NCI-H82 (cell line): ENCODE data around the gene IQSEC3.
"Not testable (repeated sequence)": the region's sequence is repeated elsewhere in the genome, so short reads cannot be mapped to it uniquely, and the experiment has no call there.

Experiments
- DNase-seq: peaks from one replicate; lab custom pipeline; 2025; lab: John Stamatoyannopoulos, UW

The IQSEC3 gene

GRCh38 chr12:66428-66781, at the start of gene IQSEC3:
Gene IQSEC3 (plus strand): TSS chr12:66767. CDS start chr12:66883, 116 bp downstream.
- not testable (repeated sequence) for DNase-seq

GRCh38 chr12:17370-18340, 48.9 kb upstream of the IQSEC3 start:
- DNase-seq, result not testable (repeated sequence)

DNA sequence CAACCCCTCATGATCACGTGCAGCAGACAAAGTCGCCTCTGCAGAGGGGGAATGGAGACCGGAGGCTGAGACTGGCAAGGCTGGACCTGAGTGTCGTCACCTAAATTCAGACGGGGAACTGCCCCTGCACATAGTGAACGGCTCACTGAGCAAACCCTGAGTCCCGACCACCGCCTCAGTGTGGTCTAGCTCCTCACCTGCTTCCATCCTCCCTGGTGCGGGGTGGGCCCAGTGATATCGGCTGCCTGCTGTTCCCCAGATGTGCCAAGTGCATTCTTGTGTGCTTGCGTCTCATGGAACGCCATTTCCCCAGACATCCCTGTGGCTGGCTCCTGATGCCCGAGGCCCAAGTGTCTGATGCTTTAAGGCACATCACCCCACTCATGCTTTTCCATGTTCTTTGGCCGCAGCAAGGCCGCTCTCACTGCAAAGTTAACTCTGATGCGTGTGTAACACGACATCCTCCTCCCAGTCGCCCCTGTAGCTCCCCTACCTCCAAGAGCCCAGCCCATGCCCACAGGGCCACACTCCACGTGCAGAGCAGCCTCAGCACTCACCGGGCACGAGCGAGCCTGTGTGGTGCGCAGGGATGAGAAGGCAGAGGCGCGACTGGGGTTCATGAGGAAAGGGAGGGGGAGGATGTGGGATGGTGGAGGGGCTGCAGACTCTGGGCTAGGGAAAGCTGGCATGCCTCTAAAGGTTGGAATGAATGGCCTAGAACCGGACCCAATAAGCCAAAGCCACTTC, 47.6 kb upstream of the IQSEC3 start:
- DNase-seq, result not testable (repeated sequence)

- not testable (repeated sequence) for DNase-seq
Measured at GRCh38 chr12:19906-20305, 46.7 kb upstream of the IQSEC3 start.

DNA sequence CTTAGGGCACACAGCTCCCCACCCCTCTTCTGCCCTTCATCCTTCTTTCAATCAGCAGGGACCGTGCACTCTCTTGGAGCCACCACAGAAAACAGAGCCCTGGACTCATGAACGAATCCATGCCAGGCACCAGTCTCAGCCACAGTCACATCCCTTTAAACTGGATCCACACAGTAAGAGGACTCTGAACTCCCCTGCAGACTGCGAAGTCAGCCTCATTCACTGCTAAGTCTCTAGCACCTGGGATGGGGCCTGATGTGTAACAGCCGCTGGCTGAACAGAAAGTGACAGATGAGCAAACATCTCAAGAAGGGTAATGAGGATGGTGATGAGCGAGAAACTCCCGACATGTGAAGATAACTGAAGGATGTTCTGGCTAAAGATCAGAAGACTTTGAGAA, 45.8 kb upstream of the IQSEC3 start:
- DNase-seq, result no peak

GRCh38 chr12:21301-22189, 45.0 kb upstream of the IQSEC3 start:
- DNase-seq, result no peak

DNA sequence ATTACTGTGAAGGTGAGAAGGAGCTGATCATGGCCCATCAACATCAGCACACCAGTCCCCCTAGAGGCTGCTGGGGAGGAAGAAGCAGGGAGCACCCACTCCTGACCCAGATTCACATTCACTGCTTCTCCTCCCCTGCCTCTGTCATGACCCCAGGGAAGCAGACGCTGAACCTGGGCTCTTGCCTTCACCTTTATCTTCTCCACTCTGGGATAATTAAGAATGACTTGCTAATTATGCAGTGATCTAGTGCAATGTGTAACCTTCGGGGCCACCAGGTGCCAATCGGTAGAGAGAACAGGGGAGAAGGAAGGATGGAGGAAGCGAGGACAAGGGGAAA, 44.4 kb upstream of the IQSEC3 start:
- no peak for DNase-seq

- no peak for DNase-seq
Measured at GRCh38 chr12:22530-23201, 43.9 kb upstream of the IQSEC3 start.

DNA sequence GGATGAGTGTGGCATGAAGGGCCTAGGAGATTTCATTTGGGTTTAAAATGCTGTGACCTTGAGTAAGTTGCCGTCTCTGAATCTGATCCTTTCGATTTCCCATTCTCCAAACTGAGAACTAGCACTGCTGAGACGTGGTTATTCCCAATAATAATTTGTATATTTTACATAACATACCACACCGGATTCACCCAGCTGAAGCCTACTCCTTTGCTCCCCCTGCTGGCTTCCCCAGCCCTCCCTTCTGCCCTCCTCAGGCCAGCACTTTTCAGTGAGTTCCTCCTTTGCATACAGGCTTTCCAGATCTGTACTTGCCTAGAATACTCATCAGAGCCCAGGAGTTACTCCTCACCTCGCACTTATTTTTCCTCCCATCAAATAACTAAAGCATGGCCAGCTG, 38.7 kb upstream of the IQSEC3 start:
- DNase-seq, result not testable (repeated sequence)

DNA sequence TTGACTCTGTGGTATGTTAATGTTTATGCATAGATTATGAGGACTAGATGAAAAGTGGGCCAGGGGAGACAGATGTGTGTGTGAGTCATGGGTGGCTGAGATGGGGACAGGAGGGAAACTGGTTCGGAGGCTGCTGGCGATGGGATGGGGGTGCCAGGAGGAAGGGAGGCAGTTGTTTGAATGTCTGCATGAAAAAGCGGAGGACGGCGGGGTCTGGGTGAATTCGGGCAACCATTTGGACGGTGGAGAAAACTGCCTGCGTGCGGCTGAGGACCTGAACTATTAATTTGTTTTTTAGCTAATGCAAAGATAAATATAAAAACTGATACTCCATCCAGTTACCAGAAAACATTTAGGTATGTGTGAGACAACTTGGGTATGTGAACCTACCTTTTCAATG, 27.8 kb upstream of the IQSEC3 start:
- not testable (repeated sequence) for DNase-seq

- DNase-seq, result not testable (repeated sequence)
Measured at GRCh38 chr12:39555-40265, 26.9 kb upstream of the IQSEC3 start.

GRCh38 chr12:44352-44751, 22.2 kb upstream of the IQSEC3 start:
- not testable (repeated sequence) for DNase-seq

DNA sequence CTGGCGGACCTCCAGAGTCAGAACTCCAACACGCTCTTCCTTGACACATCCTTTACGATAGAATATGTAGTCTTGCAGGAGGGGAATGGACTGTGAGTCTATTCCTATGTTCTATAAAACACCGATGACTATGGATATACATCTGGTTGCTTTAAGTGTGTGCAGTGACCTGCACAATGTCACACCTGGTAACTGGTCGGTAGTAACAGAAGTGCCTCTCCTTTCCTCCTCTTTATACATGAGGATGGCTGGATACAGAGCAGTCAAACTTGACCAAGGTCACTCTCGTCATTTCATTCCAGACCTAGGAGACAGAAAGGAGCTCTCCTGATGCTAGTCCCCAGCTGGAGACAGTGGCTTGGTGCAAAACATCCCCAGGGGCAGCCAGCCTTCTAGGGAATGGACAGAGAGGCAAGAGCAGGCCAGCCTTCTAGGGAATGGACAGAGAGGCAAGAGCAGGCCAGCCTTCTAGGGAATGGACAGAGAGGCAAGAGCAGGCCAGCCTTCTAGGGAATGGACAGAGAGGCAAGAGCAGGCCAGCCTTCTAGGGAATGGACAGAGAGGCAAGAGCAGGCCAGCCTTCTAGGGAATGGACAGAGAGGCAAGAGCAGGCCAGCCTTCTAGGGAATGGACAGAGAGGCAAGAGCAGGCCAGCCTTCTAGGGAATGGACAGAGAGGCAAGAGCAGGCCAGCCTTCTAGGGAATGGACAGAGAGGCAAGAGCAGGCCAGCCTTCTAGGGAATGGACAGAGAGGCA, 21.2 kb upstream of the IQSEC3 start:
- DNase-seq, result not testable (repeated sequence)

GRCh38 chr12:45991-46358, 20.6 kb upstream of the IQSEC3 start:
- not testable (repeated sequence) for DNase-seq

GRCh38 chr12:46542-46941, 20.0 kb upstream of the IQSEC3 start:
- not testable (repeated sequence) for DNase-seq

GRCh38 chr12:47699-48226, 18.8 kb upstream of the IQSEC3 start:
- not testable (repeated sequence) for DNase-seq

- DNase-seq, result not testable (repeated sequence)
Measured at GRCh38 chr12:49149-49548, 17.4 kb upstream of the IQSEC3 start.

- DNase-seq, result not testable (repeated sequence)
Measured at GRCh38 chr12:51087-51486, 15.5 kb upstream of the IQSEC3 start.

DNA sequence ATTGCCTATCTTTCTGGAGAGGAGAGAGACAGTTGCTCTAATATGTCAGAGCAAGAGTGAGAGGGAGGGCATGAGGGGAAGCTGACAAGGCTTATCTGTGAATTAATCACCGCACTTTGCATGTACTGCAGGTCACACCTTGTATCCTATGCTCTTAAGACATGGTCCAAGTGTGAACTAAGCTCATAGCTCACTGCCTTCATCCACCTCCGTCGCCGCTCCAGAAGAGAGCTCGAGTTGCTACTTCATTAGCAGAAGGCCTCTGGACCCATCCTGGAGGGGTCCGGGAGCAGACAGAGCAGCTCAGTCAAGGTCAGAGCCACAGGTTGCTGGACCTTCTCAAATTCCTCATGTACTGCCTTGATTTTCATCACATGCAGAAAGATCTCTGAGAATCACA, 14.6 kb upstream of the IQSEC3 start:
- not testable (repeated sequence) for DNase-seq
